Suppressor macrophage (primary cell): ENCODE measurements around the gene USP50.
"Not testable (repeated sequence)": the region's sequence is repeated elsewhere in the genome, so short reads cannot be mapped to it uniquely, and the experiment has no call there.

Experiments used
- DNase-seq, 4 experiments: peaks; one replicate each; pipeline ENCODE4 v3.0.0-alpha.2; 2020 to 2022
- total RNA-seq, 17 experiments: gene quantifications; one replicate each; lab custom pipeline; 2026; ENCODE audit warnings: mixed read lengths in 6 of 17, inconsistent platforms in 3 of 17; lab: John Stamatoyannopoulos, UW

USP50 gene
- total RNA-seq: 0.04 to 2.9 (median 0.20) reads per million in 17 experiments

DNA sequence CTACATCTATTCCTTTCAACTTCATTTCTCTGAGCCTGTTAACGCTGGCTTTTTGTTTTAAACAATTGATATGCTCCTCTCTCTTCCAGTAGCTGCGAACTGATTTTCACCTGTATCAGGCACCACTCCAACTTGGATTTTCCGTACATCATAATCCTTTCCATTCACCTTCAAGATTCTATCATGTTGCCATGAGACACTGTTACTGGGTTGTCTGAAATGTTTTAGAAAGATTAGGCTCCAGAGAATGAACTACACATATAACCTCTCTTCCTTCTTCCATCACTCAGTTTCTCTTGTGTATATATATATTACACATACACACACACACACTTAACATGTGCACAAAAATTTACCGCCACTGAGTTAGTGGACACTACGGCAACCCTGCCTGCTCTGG, at the start of gene USP50:
Gene USP50 (minus strand): TSS at position 101 of the 400 bp plus-strand sequence. CDS start 141 bp downstream, outside the sequence.
- no peak for DNase-seq

DNA sequence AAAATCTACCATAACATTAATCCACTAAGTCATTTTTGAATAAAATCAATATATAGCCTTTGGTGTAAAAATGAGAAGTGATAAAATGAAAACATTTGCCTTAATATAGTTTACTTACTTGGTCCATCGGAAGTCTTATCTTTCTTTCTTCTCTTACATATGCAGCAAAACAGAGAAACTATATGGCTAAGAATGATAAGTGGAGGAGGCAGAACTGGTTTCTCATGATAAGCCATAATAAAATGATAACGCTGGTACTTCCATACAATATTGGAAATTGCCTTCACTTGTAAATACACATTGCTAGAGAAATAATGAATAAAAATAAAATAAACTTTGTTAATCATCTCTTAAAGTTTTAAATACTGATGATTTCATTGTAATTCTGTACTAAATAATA, 47.8 kb upstream of the USP50 start:
- no peak for DNase-seq

DNA sequence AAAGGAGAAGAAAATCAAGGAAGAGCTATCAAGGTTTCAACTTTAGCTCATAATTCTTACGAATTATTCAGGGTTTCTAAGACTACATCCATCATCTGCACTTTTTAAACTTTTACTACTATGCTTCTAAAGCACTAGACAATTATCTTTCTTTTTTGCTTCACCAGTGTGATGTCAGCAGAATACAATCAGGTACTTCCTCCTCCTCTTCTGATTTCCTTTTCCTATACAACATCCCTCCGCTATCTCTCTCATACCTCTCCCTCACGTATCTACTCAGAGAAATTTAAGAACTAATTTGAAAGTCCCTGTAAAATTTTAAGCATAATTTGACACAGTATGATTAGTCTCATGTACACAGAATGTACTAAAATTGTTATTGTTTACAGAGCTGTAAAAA, 47.3 kb upstream of the USP50 start:
- DNase-seq: no peak

DNA sequence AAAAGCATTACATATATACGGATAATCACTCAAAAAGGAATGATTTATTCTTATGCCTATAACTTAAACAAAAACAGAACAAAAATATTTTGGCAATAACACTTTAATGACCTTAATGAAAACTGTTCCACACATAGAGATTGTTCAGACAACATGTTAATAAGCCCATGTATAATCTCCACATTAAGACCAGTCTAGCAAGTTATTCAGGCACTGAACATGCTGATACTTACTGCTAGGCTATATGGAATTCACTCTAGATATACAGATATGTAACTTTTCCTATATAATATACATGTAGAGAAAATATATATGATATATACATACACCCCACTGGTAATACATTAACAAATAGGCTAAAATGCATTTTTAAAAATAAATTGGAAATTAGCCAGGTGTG, 43.8 kb upstream of the USP50 start:
- no peak for DNase-seq

DNA sequence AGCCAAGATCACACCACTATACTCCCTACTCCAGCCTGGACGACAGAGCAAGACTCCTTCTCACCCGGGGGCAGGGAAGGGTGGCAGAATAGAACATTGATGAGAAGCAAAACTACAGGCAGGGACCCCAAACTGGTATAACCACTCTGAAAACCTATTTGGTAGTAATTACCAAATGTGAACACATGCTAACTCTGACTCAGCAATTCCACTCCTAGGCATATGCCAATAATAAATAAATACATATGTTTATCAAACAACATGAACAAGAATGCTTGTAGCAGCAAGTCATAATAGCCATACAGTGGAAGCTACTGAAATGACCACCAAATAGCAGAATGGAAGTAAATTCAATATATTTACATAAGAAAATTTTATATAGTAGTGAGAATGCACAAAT, 31.0 kb upstream of the USP50 start:
- no peak for DNase-seq

DNA sequence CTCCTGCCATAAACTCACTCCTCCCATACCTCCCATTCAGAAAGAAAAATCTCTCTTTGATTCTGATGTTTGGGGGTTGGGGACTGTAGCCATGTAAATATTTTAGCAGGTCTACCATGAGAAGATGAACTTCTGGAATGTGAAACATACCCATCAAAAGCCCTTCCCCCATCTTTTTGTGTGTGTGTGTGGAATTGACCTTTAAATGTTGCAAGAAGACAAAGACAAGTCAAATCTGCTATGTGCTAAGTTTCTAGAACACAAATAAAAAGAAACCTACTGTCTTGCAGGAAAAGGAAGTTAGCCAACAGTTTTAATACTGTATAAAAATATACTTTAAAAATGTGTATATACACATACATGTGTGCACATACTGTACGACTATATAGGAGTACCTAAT, 29.7 kb upstream of the USP50 start:
- peak; percentile 9 to 70 (median 36) for DNase-seq

DNA sequence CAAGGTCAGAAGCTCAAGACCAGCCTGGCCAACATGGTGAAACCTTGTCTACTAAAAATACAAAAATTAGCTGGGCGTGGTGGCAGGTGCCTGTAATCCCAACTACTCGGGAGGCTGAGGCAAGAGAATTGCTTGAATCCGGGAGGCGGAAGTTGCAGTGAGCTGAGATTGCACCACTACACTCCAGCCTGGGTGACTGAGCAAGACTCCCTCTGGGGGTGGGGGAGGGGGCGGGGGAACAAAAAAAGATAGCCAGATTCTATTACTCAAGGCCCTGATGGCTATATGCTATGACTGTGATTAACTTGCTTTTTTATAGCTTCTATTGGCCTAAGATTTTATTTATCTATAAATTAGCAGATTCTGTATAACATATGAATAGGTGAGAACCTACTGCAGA, 27.4 kb upstream of the USP50 start:
- DNase-seq: peak; percentile 36 to 70 (median 58)

DNA sequence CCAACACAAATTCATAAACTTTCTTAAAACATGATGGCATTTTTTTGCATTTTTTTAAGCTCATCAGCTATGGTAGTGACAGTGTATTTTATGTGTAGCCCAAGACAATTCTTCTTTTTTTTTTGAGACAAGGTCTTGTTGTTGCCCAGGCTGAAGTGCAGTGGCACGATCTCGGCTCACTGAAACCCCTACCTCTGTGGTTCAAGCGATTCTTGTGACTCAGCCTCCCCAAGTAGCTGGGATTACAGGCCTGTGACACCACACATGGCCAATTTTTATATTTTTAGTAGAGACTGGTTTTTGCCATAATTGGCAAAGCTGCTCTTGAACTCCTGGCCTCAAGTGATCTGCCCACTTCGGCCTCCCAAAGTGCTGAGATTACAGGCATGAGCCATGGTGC, 17.3 kb upstream of the USP50 start:
- DNase-seq: no peak

DNA sequence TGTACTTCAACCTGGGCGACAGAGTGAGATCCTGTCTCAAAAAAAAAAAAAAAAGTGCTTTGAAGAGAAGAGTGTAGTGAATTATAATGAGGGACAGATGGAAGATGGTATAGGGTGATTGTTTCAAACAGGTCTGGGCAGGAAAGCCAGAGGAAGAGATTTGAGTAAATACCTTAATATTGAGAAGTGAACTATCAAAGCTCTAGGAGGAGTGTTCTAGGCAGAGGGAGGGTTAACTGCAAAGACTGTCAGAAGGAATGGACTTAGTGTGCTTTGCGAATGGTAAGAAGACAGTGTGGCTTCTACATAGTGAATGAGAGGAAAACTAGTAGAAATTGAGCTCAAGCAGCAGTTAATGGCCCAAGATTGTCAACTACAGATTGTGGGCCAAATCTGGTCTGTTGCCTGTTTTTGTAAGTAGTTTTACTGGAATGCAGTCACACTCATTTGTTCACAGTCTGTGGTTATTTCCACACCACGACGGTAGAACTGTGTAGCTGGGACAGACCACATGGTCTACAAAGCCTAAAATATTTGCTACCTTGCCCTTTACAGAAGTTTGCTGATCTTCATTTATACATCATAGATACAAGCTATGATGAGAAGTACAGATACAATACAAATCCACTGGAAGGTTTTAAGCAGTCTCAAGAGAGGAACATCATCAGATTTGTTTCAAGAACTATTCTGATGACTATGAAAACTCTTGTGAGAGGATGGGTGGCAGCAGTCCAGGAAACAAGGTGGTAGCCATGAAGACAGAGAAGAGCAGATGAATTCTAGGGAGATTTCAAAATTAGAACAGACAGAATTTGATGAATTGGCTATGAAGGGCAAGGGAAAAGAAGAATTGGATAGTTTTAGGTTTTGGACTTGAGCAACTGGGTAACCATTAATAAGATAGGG, 16.5 kb upstream of the USP50 start:
- DNase-seq: no peak

DNA sequence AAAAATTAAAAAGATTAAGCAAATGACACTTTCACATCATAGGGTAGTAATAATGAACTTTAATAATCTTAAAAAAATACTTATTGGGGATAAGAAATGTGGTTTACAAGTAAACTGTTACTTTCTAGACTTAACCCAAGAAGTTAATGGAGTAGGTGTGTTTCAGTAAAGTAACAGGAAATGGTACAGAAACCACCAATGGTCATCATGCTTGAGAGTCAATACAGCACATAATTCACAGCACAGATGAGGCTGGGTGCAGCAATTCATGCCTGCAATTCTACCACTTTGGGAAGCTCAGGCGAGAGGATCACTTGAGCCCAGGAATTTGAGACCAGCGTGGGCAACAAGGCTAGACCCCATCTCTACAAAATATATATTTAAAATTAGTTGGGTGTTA, 11.5 kb upstream of the USP50 start:
- no peak for DNase-seq

DNA sequence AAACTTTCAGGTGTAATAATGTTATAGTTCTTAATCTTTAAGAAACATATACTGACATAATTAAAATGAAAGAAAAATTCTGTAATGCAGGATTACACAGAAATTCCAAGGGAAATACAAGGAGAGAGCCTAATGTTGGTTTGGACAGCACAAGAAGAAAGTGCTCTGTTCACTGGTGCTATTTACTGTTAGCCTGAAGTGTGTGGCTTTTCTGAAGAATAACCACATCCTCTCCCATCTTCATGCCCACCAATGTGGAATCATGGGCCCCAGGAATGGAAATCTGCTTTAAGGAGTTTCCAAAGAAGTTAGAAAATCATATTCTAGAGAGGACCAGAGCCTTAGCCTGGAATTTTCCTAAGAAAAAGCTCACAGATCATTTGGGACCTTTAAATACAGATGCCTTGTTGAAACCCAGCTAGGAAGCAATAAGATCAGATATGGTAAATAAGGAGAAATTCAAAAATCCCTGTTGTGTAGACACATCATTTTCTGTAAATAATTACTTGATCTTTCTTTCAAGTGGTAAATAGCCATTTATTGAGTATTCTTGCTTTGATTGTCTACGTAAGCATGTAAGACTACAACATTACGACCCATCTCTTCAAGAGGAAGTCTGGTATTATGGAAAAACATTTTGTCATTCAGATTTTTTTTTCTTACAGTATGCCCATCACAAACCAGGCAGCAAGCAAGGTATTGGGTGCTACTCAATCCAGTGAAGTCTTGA, 10.3 kb upstream of the USP50 start:
- DNase-seq: no peak

DNA sequence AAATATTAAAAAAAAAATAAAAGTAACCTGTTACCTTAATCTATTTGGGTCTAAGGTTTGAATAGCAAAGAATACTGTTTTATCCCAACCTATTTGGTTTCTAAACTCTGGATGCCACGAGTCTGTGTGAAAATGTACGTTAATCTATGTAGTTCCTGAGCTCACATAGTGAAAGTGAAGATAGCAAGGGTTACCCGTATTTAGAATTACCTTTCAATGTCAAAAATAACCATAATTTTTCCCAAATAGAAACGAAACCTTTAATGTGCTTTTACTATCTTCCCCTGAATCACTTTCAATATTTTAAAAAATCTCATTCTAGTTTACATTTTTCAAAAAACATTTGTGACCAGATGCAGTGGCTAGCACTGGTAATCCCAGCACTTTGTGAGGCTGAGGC, 5.8 kb upstream of the USP50 start:
- DNase-seq: no peak

DNA sequence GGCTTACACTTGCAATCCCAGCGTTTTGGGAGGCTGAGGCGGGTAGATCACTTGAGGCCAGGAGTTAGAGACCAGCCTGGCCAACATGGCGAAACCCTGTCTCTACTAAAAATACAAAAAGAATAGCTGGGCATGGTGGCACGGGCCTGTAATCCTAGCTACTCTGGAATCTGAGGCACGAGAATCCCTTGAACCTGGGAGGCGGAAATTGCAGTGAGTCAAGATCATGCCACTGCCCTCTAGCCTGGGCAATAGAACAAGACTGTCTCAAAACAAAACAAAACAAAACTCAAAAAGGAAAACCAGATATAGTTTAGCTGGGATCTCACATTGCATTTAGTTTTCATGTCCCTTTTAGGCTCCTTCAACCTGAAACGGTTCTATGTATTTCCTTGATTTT, 2.9 kb upstream of the USP50 start:
- DNase-seq: no peak

DNA sequence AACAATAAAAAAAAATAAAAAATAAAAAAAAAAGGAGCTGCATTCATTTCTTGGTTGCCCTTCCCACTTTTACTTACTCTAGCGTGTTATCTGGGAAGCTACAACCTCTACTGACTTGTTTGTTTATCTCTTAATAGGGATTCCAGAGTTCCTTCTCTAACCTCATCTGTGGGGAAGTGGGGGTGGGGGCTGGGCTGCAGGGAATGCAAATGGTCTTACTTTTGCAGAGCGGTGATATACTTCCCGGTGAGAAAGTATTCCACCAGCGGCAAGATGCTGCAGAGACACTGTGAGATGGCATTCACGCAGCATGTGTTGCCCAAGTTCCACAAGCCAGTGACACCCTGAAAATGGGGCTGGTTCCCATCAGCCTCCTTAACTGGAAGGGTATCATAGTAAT, 2.1 kb downstream of the USP50 start:
- no peak for DNase-seq

DNA sequence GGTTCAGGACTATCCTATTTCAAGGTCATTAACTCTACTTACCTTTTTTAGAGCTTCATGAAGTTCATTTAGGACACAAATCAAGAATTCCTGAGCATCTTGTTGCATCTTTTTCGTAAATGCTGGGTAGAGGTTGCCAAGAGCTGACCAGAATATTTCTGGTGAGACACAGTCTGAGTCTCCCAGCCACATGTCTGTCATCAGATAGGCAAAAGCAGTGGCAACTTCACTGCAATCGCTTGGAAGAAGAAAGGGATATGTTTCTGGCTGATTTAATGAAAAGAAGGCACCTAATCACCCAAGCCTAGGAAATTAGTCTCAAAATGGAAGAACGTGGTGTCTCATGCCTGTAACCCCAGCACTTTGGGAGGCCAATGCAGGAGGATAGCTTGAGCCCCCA, 2.9 kb downstream of the USP50 start:
- DNase-seq: no peak

DNA sequence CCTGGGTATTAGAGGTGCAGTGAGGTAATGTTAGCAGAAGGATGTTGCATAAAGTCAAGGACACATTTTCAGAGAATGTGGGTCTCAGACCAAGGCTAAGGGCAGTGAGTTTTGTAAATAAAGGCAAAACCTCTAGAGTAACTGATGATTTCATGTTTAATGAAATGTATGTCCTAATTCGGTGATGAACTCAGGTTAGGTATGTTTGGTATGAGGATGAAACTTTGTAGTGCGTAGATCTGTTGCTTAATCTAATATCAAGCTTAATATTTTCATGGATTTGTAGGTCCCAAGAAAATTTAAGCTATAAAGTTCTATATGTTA, 3.6 kb downstream of the USP50 start:
- no peak for DNase-seq

DNA sequence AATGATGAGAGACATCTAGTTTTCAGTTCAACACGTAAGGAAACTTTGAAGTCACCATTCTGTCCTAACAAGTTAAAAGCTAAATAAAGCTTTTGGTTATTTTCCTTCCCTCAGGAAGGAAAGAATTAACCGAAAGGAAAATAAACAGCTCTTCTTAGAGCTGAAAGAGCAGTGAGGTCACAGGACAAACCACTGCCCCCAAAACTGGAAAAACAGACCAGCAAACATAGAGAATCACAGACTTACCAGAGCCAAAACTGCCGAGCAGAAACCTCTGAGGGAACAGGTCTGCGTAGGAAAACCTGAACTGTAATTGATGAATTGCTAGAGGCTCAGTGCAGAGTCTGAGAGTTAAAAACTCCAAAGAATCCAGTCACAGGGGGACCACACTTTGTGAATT, 14.7 kb downstream of the USP50 start:
- DNase-seq: no peak

DNA sequence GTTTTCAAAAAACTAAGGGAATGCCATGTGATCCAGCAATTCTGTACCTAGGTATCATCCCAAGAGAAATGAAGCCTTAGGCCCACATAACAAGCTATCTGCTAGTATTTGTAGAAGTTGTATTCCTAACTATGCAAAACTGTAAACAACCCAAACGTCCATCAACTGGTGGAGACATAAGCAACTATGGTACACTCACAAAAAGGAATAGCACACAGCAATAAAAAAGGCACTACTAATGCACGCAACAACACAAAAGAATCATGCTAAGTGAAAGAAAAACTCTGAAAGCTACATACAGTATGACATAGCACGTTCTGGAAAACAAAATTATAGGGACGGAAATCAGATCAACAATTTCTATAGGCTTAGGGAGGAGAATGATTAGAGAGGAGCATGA, 15.3 kb downstream of the USP50 start:
- no peak for DNase-seq

DNA sequence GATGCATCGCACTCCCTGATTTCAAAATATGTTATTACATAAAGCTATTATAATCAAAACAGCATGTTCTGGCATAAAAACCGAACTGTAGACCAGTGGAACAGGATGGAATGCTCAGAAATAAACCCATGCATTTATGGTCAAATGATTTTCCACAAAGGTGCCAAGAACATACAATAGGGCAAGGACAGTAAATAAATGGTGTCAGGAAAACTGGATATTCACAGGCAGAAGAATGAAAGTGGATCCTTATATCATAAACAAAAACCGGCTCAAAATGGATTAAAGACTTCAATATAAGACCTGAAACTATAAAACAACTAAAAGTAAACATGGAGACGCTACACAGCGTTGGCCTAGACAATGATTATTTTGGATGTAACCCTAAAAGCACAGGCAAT, 22.6 kb downstream of the USP50 start:
- DNase-seq: no peak

DNA sequence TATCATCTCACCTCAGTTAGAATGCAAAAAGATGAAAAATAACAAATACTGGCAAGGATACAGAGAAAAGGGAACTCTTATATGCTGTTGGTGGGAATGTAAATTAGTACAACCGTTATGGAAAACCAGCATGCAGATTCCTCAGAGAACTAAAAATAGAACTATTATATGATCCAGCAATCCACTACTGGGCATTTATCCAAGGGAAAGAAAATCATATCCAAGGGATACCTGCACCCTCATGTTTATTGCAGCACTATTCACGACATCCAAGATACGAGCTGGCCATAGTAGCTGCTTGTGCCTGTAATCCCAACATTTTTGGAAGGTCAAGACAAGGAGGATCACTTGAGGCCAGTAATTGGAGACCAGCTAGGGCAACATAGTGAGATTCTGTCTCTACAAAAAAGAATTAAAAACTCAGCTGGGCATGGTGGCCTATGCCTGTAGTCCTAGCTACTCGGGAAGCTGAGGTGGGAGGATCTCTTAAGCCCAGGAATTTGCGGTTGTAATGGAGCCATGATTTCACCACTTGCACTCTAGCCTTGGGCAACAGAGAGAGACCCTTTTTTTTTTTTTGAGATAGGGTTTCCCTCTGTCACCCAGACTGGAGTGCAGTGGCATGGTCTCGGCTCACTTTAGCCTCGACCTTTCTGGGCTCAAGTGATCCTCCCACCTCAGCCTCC, 26.6 kb downstream of the USP50 start:
- no peak for DNase-seq

DNA sequence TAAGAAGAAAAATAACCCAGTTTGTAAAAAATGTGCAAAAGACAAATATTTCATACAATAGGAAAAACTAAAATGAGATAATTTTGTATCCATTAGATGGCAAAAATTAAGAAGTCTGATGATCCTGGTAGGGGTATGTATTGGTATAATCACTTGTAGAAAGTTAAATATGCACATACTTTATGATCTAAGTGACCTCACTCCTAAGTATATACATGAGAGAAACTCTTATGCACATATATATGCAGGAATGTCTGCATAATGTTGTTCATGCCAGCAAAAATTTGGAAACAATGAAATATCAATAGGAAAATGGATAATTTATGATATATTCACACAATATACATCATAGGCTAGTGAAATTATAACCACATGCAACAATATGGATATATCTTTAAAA, 33.5 kb downstream of the USP50 start:
- no peak for DNase-seq

DNA sequence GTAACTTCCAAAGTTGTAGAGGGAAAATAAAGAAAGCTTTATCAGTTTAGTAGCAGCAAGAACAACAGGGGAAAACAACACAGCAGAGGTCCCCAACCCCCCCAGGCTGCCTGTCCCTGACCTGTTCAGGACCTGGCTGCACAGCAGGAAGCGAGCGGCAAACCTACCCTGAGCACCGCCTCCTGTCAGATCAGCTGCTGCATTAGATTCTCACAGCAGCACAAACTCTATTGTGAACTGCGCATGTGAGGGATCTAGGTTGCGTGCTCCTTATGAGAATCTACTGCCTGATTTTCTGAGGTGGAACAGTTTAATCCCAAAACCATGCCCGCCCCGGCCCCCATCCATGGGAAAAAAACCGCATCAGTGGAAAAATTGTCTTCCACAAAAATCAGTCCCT, 40.3 kb downstream of the USP50 start:
- DNase-seq: no peak

DNA sequence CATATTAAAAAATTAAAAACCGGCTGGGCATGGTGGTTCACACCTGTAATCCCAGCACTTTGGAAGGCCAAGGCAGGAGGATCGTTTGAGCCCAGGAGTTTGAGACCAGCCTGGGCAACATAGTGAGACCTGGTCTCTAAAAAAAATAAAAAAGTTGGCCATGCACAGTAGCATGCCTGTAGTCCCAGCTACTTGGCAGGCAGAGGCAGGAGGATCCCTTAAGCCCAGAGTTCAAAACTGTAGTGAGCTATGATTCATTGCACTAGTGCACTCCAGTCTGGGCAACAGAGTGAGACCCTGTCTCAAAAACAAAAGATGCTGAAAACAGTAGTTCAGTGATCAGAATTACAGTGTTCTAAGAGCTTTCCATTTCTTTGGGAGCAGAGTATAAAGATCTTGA, 40.8 kb downstream of the USP50 start:
- DNase-seq: not testable (repeated sequence)

DNA sequence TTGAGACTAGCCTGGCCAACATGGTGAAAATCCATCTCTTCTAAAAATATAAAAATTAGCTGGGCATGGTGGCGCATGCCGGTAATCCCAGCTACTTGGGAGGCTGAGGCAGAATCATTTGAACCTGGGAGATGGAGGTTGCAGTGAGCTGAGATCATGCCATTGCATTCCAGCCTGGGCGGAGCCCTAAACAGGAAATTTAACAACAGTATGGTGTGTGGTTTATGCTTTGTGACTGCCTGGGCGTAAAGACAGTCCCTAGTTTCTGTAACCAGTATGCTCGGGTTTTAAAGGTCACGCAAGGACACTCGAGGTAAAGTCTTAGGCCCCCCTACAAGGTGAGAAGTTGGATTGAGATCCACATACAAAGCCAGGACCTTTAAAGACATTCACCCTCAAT, 43.3 kb downstream of the USP50 start:
- DNase-seq: peak in 1 of 4 experiments; percentile 3
